Endothelial cell (in vitro differentiated cells): ENCODE data around the gene UTP15. TPM values are rescaled to one million over a fixed set of nuclear protein-coding genes. Genes with fewer than 3 reads are reported as not detected.

ENCODE experiments used
- DNase-seq: peaks from one replicate; pipeline ENCODE4 v3.0.0; 2021; ENCODE audit warnings: low spot score
- H3K27ac Mint-ChIP-seq: one replicate; pipeline ENCODE4 v1.8.0; 2021; ENCODE audit warnings: mixed read lengths, inconsistent platforms; ENCODE audit not compliant: unreplicated experiment
- H3K27me3 Mint-ChIP-seq: one replicate; pipeline ENCODE4 v1.8.0; 2021; ENCODE audit warnings: mild to moderate bottlenecking, moderate library complexity, mixed read lengths, inconsistent platforms; ENCODE audit not compliant: unreplicated experiment
- H3K36me3 Mint-ChIP-seq: one replicate; pipeline ENCODE4 v1.8.0; 2021; ENCODE audit warnings: mild to moderate bottlenecking, low read depth, mixed read lengths, inconsistent platforms; ENCODE audit not compliant: unreplicated experiment
- H3K4me1 Mint-ChIP-seq: one replicate; pipeline ENCODE4 v1.8.0; 2021; ENCODE audit warnings: mild to moderate bottlenecking, mixed read lengths, inconsistent platforms; ENCODE audit not compliant: unreplicated experiment
- H3K4me3 Mint-ChIP-seq: one replicate; pipeline ENCODE4 v1.8.0; 2021; ENCODE audit warnings: mild to moderate bottlenecking, mixed read lengths, inconsistent platforms; ENCODE audit not compliant: unreplicated experiment
- H3K9me3 Mint-ChIP-seq: one replicate; pipeline ENCODE4 v1.8.0; 2021; ENCODE audit warnings: mixed read lengths, inconsistent platforms; ENCODE audit not compliant: unreplicated experiment
- total RNA-seq: library from RNA; stranded (reverse); fragmentation: NEBNext Ultra II Directional; extraction: Animal tissue kit (Norgen Biotek cat#: 25700); gene quantifications from one replicate; pipeline ENCODE4 v1.2.1, GENCODE V29; 2021; ENCODE audit not compliant: unreplicated experiment
- TF ChIP-seq, protein P1 (sequence below): fragments of 200-600 bp; sonication (generic); IDR thresholded peaks from one replicate; pipeline ENCODE4 v1.5.0; 2021; ENCODE audit warnings: antibody characterized with exemption; ENCODE audit not compliant: unreplicated experiment

UTP15 gene
- total RNA-seq, 1 donor from 2014 or later: 17.2 TPM

DNA sequence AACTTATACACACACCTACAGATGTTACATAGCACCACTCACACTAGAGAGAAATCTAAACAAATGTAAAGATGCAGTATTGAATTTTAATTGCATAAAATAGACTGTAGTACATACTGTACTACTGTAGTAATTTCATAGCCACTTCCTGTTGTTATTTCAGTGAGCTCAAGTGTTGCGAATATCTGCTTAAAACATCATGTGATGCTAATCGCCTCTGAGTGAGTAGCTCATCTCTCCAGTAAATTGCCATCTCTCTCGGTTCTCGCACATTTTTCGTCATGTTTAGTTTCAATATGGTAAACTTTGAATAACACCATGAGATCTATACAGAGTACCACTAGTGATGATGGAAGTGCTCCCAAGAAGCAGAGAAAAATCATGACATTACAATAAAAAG lies 38.5 kb downstream of the UTP15 start:
- no peaks in the 10 kb centered on the region for H3K4me1 Mint-ChIP-seq
- TF ChIP-seq, protein P1, sequence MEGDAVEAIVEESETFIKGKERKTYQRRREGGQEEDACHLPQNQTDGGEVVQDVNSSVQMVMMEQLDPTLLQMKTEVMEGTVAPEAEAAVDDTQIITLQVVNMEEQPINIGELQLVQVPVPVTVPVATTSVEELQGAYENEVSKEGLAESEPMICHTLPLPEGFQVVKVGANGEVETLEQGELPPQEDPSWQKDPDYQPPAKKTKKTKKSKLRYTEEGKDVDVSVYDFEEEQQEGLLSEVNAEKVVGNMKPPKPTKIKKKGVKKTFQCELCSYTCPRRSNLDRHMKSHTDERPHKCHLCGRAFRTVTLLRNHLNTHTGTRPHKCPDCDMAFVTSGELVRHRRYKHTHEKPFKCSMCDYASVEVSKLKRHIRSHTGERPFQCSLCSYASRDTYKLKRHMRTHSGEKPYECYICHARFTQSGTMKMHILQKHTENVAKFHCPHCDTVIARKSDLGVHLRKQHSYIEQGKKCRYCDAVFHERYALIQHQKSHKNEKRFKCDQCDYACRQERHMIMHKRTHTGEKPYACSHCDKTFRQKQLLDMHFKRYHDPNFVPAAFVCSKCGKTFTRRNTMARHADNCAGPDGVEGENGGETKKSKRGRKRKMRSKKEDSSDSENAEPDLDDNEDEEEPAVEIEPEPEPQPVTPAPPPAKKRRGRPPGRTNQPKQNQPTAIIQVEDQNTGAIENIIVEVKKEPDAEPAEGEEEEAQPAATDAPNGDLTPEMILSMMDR: no peak
- no peak overlapping the region for H3K4me3 Mint-ChIP-seq
- no peaks in the 10 kb centered on the region for H3K36me3 Mint-ChIP-seq
- DNase-seq: no peak
- no peaks in the 10 kb centered on the region for H3K27me3 Mint-ChIP-seq
- no peak overlapping the region for H3K27ac Mint-ChIP-seq
- H3K9me3 Mint-ChIP-seq: no peaks in the 10 kb centered on the region

DNA sequence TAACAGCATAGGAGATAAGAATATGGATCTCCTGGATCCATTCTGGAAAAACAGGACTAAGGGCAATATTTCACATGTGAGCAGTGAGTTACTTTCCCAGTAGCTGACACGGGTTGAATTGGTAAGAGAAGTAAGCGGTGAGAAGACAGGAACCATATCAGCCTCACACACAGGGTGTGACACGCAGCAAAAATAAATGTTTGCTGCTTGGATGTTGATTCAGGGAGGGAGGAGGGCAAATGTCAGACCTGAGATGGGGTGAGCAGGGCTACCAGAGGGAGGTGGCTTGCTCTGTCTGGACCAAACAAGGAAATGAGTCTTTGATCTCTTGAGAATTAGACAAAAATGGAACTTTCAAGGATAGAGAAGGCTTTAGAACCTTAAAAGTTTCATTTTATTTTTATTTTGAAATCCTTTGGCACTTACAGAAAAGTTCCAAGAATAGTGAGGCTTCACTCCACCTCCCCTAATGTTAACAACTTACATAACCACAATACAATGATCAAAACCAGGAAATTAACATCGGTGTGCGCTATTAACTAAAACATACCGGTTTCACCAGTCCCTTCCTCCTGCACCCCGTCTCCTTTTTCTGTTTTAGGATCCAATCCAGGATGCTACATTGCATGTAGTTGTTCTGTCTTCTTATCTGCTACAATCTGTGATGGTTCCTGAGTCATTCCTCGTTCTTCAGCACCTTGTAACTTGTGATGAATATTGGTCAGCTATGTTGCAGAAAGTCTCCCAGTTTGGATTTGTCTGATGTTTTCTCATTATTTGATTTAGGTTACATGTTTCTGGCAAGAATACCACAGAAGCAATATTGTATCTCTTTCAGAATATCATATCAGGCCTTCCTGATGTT lies 39.9 kb downstream of the UTP15 start:
- H3K4me3 Mint-ChIP-seq: no peak overlapping the region
- no peaks in the 10 kb centered on the region for H3K27me3 Mint-ChIP-seq
- H3K27ac Mint-ChIP-seq: no peak overlapping the region
- TF ChIP-seq, protein P1: no peak
- no peaks in the 10 kb centered on the region for H3K36me3 Mint-ChIP-seq
- no peaks in the 10 kb centered on the region for H3K9me3 Mint-ChIP-seq
- H3K4me1 Mint-ChIP-seq: no peaks in the 10 kb centered on the region
- no peak for DNase-seq

DNA sequence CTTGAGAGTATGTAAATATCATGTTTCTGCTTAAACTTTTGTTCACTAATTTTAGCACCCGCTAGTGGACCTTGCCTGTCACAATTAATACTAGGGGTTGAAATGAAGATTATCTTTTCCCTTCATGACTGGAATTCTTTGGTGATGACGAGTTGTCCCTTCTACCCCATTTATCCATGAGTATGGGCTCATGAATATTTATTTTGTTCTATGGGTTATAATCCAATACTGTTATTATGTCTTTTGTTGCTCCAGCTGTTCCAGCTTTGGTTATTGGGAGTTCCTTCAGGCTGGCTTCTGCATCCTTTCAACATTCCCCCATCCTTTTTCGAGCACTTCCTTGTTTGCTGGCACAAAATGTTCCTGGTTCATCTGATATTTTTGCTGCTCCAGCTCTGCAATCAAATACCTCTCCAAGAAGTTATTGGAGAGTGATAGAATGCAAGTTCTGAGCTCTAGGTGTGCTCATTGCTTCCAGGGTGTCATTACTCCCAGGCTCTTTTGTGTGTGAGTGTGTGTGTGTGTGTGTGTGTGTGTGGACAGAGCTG lies 40.7 kb downstream of the UTP15 start:
- TF ChIP-seq, protein P1: no peak
- H3K4me3 Mint-ChIP-seq: no peak overlapping the region
- DNase-seq: no peak
- no peaks in the 10 kb centered on the region for H3K4me1 Mint-ChIP-seq
- H3K9me3 Mint-ChIP-seq: no peaks in the 10 kb centered on the region
- H3K27ac Mint-ChIP-seq: no peak overlapping the region
- H3K27me3 Mint-ChIP-seq: no peaks in the 10 kb centered on the region
- H3K36me3 Mint-ChIP-seq: no peaks in the 10 kb centered on the region

DNA sequence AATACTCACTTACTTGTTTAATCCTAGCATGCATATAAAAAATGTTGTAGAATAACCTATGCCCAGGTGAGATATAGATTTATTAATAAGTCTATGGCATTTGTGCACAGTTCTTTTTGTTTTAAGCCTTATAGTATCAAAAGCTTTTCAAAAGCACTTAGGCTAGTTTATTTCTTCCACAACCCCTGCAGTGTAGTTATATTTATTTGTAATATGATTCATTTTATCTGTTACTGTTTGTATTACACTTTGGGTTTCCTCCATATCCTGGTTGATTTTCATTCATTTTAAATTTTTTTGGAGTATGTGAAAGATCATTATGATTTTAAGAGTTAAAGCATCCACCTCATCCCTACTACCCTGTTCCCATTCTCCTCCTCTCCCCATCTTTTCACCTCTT lies 41.7 kb downstream of the UTP15 start:
- Mint-ChIP-seq H3K9me3 (no peaks in the 10 kb centered on the region), H3K27ac (no peak overlapping the region), H3K36me3 (no peaks in the 10 kb centered on the region), H3K4me1 (no peaks in the 10 kb centered on the region), H3K27me3 (no peaks in the 10 kb centered on the region), H3K4me3 (no peak overlapping the region)
- TF ChIP-seq, protein P1: no peak
- DNase-seq: no peak

DNA sequence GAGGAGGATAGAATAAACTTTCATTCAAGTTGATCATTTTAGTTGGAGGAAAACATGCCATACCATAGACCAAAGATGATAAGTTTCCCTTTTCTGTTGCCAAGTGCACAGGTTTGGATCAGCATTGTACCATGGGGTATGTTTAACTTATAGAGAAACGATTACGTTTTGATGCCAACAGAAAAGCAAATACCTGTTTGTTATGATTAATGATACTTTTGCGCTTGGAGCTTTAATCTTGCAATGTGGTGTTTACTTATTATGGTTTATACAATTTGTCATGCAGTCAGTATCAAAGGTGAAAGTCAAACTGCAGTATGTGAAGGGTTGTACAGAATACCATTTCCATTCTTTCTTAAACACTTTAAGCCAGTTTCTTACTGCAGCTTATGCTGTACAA lies 47.3 kb downstream of the UTP15 start:
- Mint-ChIP-seq H3K9me3 (no peaks in the 10 kb centered on the region), H3K4me3 (no peak overlapping the region), H3K4me1 (peaks cover 5% of the 10 kb centered on the region), H3K27ac (no peak overlapping the region), H3K36me3 (no peaks in the 10 kb centered on the region), H3K27me3 (no peaks in the 10 kb centered on the region)
- no peak for DNase-seq
- TF ChIP-seq, protein P1: no peak
